ENCODE results near the gene ADAMTS17.

DNA sequence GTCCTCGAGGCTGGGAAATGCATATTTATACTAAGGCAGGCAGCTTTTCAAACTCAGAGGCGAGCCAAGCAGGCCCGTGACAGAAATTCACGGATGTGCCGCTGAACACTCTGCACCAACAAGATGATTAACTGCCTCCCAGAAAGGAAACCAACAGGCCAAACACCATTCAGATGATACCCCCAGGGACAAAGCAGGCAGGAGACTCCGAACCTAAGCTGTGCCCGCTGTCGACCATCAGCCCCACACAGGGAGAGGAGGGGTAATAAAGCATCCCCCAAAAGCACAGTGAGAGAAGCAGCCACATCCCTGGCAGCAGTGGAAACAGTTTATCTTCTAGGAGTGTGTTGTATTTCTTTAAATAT is 31.8 kb downstream of the ADAMTS17 start:
- TF ChIP-seq POLR2A (IDR thresholded peaks at IDR 0.05; ENCODE audit: low read depth, low read length) = no peak
- no peak for TF ChIP-seq POLR2AphosphoS5 (IDR thresholded peaks at IDR 0.05; ENCODE audit: low read depth, low read length)
